HFF-Myc (cell line): ENCODE results near the gene SFI1.

ENCODE experiments used
- DNase-seq: peaks from one replicate; pipeline ENCODE4 v3.0.0-alpha.2; 2011; ENCODE audit warnings: low read depth; ENCODE audit errors: extremely low read depth
- H3K4me3 ChIP-seq: replicated peaks from 2 replicates; pipeline ENCODE4 v1.5.1; 2011; ENCODE audit warnings: low read depth, mild to moderate bottlenecking, control low read depth, low read length
- CTCF ChIP-seq: IDR thresholded peaks from 2 replicates; pipeline ENCODE4 v1.5.1; 2012; ENCODE audit warnings: mild to moderate bottlenecking, low read depth, low read length, control low read depth; ENCODE audit errors: missing control alignments

The SFI1 gene

GRCh38 chr22:31613286-31613903, 117.1 kb downstream of the SFI1 start:
- DNase-seq: no peak
- no peak for TF ChIP-seq CTCF
- H3K4me3 ChIP-seq: no peak overlapping the region

- TF ChIP-seq CTCF: no peak
- no peak for DNase-seq
- no peak overlapping the region for H3K4me3 ChIP-seq
Observed at GRCh38 chr22:31613904-31614296, 117.6 kb downstream of the SFI1 start.

- TF ChIP-seq CTCF: no peak
- DNase-seq: no peak
- no peak overlapping the region for H3K4me3 ChIP-seq
Observed at GRCh38 chr22:31614781-31615490, 118.6 kb downstream of the SFI1 start.

GRCh38 chr22:31615491-31615860, 119.1 kb downstream of the SFI1 start:
- no peak for TF ChIP-seq CTCF
- DNase-seq: no peak
- H3K4me3 ChIP-seq: no peak overlapping the region

- TF ChIP-seq CTCF: no peak
- DNase-seq: no peak
- no peak overlapping the region for H3K4me3 ChIP-seq
Observed at GRCh38 chr22:31615940-31616314, 119.6 kb downstream of the SFI1 start.

GRCh38 chr22:31616315-31616980, 120.1 kb downstream of the SFI1 start:
- no peak for DNase-seq
- no peak overlapping the region for H3K4me3 ChIP-seq
- no peak for TF ChIP-seq CTCF

- no peak for DNase-seq
- H3K4me3 ChIP-seq: no peak overlapping the region
Observed at GRCh38 chr22:31618057-31618456, 121.7 kb downstream of the SFI1 start.

More at GRCh38 chr22:31618057-31618456, 121.7 kb downstream of the SFI1 start:
- TF ChIP-seq CTCF: no peak
